ENCODE measurements around the gene CFAP97. TPM values are rescaled to one million over a fixed set of nuclear protein-coding genes. Genes with fewer than 3 reads are reported as not detected.

The CFAP97 gene
- 26.2 TPM for polyA plus RNA-seq (2013, experiment 1 of 2)
- polyA plus RNA-seq (2013, experiment 2 of 2) = 25.7 TPM

DNA sequence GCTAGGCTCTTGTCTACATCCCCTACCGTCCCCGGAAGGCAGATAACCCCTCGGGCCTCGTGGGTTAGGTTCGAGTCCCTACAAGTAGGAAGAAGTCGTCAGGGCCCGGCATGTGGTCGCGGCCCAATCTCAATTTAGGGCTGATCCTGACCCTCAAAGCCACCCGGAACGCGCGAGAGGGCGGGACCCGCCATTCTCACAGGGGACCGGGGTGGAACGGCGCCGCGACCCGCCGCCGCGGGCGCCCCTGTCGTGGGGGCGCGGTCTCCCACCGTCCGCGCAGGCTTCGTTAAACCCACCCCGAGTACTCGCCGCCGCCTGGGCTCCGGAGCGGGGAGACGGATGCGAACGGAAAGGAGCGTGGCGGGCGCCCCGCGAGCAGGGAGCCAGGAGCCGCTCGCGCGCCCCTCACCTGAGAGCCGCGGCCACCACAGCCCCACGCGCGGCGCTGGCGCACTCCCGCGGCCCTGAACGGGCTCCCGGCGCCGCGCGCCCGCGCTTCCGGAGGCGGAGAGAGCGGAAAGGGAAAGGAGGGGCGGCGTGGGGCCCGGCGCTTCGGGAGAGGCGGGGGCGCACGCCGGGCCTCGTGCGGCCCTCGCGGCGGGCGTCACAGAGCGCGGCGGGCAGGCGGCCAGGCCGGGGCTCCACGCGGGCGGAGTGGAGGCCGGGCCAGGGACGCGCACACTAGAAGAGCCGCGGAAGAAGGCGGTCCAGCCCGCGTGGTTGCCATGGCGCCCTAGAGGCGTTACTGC lies at the start of gene CFAP97:
Gene CFAP97 (minus strand): TSS at position 515 of the 752 bp plus-strand sequence. CDS start 12,804 bp downstream, outside the sequence.
- Histone ChIP-seq H2BK15ac (replicated peaks; ENCODE audit: low read depth) (peak within 1 kb of the TSS; percentile 89), H3K4me3 (ENCODE audit: low read length) (peak within 1 kb of the TSS; percentile 48), H3K79me2 (ENCODE audit: control insufficient read depth, insufficient read depth, low read length) (no peaks in the 10 kb centered on the region), H3K56ac (ENCODE audit: low read length) (peak within 1 kb of the TSS; percentile 95), H2AK5ac (ENCODE audit: low read length) (no peak within 1 kb of the TSS), H3K9ac (ENCODE audit: low read length) (peak within 1 kb of the TSS; percentile 78), H2BK5ac (ENCODE audit: low read length) (no peak within 1 kb of the TSS), H3K23ac (ENCODE audit: low read length) (no peak within 1 kb of the TSS), H3K27me3 (ENCODE audit: insufficient read depth, low read length, poor library complexity) (no peaks in the 10 kb centered on the region), H3K36me3 (ENCODE audit: control insufficient read depth, insufficient read depth, low read length) (no peaks in the 10 kb centered on the region), H4K5ac (ENCODE audit: low read length) (no peak within 1 kb of the TSS), H3K18ac (ENCODE audit: low read length) (peak within 1 kb of the TSS; percentile 97), H3K27ac (ENCODE audit: low read depth, low read length) (peak within 1 kb of the TSS; percentile 83), H3K4me2 (ENCODE audit: low read length) (peak within 1 kb of the TSS; percentile 4), H2BK120ac (ENCODE audit: low read depth, low read length) (peak within 1 kb of the TSS; percentile 80), H3K4me1 (ENCODE audit: control insufficient read depth, low read depth, low read length) (peaks cover 3% of the 10 kb centered on the region), H3K79me1 (ENCODE audit: low read length) (no peaks in the 10 kb centered on the region), H4K8ac (ENCODE audit: low read depth, low read length) (peak within 1 kb of the TSS; percentile 82), H3K4ac (ENCODE audit: low read depth, low read length) (peak within 1 kb of the TSS; percentile 91)
- peak; percentile 73 for DNase-seq
- no CpG with 5 or more reads among the region's 103 CpGs for WGBS (ENCODE audit: extremely low coverage, insufficient coverage, low lambda C conversion rate)

DNA sequence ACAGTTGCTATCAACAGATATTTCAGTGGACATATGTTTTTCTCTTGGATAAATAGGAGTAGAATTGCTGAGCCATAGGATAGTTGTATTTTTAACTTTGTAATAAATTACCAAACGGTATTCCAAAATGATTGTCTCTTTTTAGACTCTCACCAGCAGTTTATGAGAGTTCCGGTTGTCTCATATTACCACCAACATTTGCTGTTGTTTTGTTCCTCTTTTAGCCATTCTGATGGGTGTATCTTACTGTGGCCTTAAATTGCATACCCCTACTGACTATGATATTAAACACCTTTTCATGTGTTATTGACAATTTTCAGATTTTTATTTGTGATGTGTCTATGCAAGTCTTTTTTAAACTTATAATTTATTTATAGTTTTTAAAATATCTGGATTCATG lies 45.3 kb upstream of the CFAP97 start:
- DNase-seq = no peak
- H4K8ac ChIP-seq (ENCODE audit: low read depth, low read length) = no peak overlapping the region
- H4K5ac ChIP-seq (ENCODE audit: low read length) = no peak overlapping the region
- no peak overlapping the region for H2BK5ac ChIP-seq (ENCODE audit: low read length)
- no peak overlapping the region for H2AK5ac ChIP-seq (ENCODE audit: low read length)
- no peak overlapping the region for H3K23ac ChIP-seq (ENCODE audit: low read length)
- H3K4me1 ChIP-seq (ENCODE audit: control insufficient read depth, low read depth, low read length) = no peaks in the 10 kb centered on the region
- H3K56ac ChIP-seq (ENCODE audit: low read length) = no peak overlapping the region
- H3K18ac ChIP-seq (ENCODE audit: low read length) = no peak overlapping the region
- H3K4me2 ChIP-seq (ENCODE audit: low read length) = no peak overlapping the region
- no peak overlapping the region for H3K4ac ChIP-seq (ENCODE audit: low read depth, low read length)
- no peaks in the 10 kb centered on the region for H3K79me2 ChIP-seq (ENCODE audit: control insufficient read depth, insufficient read depth, low read length)
- H3K27ac ChIP-seq (ENCODE audit: low read depth, low read length) = no peak overlapping the region
- no peak overlapping the region for H3K9ac ChIP-seq (ENCODE audit: low read length)
- H2BK15ac ChIP-seq (replicated peaks; ENCODE audit: low read depth) = no peak overlapping the region
- peaks cover 4% of the 10 kb centered on the region for H3K79me1 ChIP-seq (ENCODE audit: low read length)
- no peak overlapping the region for H3K4me3 ChIP-seq (ENCODE audit: low read length)
- H2BK120ac ChIP-seq (ENCODE audit: low read depth, low read length) = no peak overlapping the region
- H3K27me3 ChIP-seq (ENCODE audit: insufficient read depth, low read length, poor library complexity) = no peaks in the 10 kb centered on the region
- WGBS (ENCODE audit: extremely low coverage, insufficient coverage, low lambda C conversion rate) = no CpG with 5 or more reads among the region's 2 CpGs
- H3K36me3 ChIP-seq (ENCODE audit: control insufficient read depth, insufficient read depth, low read length) = no peaks in the 10 kb centered on the region

DNA sequence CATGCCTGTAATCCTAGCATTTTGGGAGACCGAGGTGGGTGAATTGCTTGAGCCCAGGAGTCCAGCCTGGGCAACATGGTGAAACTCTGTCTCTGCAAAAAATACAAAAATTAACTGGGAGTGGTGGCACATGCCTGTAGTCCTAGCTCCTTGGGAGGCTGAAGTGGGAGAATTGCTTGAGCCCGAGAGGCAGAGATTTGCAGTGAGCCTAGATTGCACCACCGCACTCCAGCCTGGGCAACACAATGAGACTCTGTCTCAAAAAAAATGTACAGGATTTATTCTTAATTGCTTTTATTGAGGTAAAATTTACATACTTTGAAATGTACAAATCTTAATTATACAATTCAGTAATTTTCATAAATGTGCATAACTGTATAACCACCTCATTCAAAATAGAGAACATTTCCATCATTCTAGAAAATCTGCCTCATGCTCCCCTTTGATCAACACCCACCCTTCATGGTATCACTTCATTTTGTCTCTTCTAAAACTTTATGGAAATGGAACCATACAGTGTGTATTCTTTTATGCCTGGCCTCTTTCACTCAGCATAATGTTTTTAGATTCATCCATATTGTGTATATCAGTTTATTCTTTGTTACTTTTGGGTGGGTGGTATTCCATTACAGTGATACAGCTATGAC lies 44.7 kb upstream of the CFAP97 start:
- Histone ChIP-seq H3K79me1 (ENCODE audit: low read length) (peaks cover 4% of the 10 kb centered on the region), H3K4me2 (ENCODE audit: low read length) (no peak overlapping the region), H3K79me2 (ENCODE audit: control insufficient read depth, insufficient read depth, low read length) (no peaks in the 10 kb centered on the region), H3K9ac (ENCODE audit: low read length) (no peak overlapping the region), H4K5ac (ENCODE audit: low read length) (no peak overlapping the region), H3K23ac (ENCODE audit: low read length) (no peak overlapping the region), H3K27ac (ENCODE audit: low read depth, low read length) (no peak overlapping the region), H2AK5ac (ENCODE audit: low read length) (no peak overlapping the region), H3K36me3 (ENCODE audit: control insufficient read depth, insufficient read depth, low read length) (no peaks in the 10 kb centered on the region), H3K18ac (ENCODE audit: low read length) (no peak overlapping the region), H2BK5ac (ENCODE audit: low read length) (no peak overlapping the region), H2BK120ac (ENCODE audit: low read depth, low read length) (no peak overlapping the region), H3K4me1 (ENCODE audit: control insufficient read depth, low read depth, low read length) (no peaks in the 10 kb centered on the region), H3K4me3 (ENCODE audit: low read length) (no peak overlapping the region), H2BK15ac (replicated peaks; ENCODE audit: low read depth) (no peak overlapping the region), H4K8ac (ENCODE audit: low read depth, low read length) (peak overlapping the region; percentile 13), H3K27me3 (ENCODE audit: insufficient read depth, low read length, poor library complexity) (no peaks in the 10 kb centered on the region), H3K56ac (ENCODE audit: low read length) (no peak overlapping the region), H3K4ac (ENCODE audit: low read depth, low read length) (no peak overlapping the region)
- no CpG with 5 or more reads among the region's 3 CpGs for WGBS (ENCODE audit: extremely low coverage, insufficient coverage, low lambda C conversion rate)
- DNase-seq = no peak

DNA sequence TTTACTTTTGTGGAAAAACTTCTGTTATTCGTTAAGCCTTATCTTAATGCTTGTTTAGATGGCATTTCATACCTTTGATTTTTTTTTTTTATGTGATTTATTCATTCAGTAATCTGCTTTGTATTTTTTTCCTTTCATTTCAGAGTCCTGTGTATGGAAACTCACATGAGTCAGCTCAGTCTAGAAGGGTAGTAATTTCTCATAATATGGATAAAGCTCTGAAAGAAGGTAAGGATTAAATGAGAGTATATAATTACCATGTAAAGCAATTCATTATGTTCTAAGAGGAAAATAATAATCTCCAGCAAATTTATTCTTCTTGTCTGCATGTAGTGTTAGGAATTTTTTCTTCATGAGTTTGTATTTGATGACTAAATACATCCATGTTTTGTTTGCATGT lies 43.4 kb upstream of the CFAP97 start:
- Histone ChIP-seq H2BK5ac (ENCODE audit: low read length) (no peak overlapping the region), H3K56ac (ENCODE audit: low read length) (no peak overlapping the region), H3K4me1 (ENCODE audit: control insufficient read depth, low read depth, low read length) (no peaks in the 10 kb centered on the region), H4K8ac (ENCODE audit: low read depth, low read length) (no peak overlapping the region), H2BK15ac (replicated peaks; ENCODE audit: low read depth) (no peak overlapping the region), H2BK120ac (ENCODE audit: low read depth, low read length) (no peak overlapping the region), H2AK5ac (ENCODE audit: low read length) (no peak overlapping the region), H3K27ac (ENCODE audit: low read depth, low read length) (no peak overlapping the region), H3K79me2 (ENCODE audit: control insufficient read depth, insufficient read depth, low read length) (peaks cover 1% of the 10 kb centered on the region), H3K4me2 (ENCODE audit: low read length) (no peak overlapping the region), H4K5ac (ENCODE audit: low read length) (no peak overlapping the region), H3K27me3 (ENCODE audit: insufficient read depth, low read length, poor library complexity) (no peaks in the 10 kb centered on the region), H3K23ac (ENCODE audit: low read length) (no peak overlapping the region), H3K36me3 (ENCODE audit: control insufficient read depth, insufficient read depth, low read length) (no peaks in the 10 kb centered on the region), H3K4me3 (ENCODE audit: low read length) (no peak overlapping the region), H3K4ac (ENCODE audit: low read depth, low read length) (no peak overlapping the region), H3K18ac (ENCODE audit: low read length) (no peak overlapping the region), H3K9ac (ENCODE audit: low read length) (no peak overlapping the region), H3K79me1 (ENCODE audit: low read length) (peaks cover 5% of the 10 kb centered on the region)
- no CpG with 5 or more reads among the region's 1 CpG for WGBS (ENCODE audit: extremely low coverage, insufficient coverage, low lambda C conversion rate)
- no peak for DNase-seq

DNA sequence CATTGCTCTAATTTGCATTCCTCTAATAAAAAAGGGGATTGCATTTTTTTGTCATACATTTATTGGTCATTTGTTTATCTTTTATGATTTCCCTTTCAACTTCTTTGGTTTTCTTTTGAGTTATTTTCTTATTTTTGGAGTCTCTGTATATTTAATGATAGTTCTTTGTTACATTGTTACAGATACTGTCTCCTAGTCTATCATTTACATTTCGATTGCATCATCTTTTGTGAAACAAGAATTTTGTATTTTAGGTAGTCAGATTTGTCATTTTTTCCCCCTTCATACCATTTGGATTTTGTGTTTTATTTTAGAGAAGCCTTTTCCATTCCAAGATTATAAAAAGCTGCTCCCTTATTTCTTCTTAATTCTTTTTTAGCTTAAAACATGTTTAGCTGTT lies 42.7 kb upstream of the CFAP97 start:
- Histone ChIP-seq H3K79me1 (ENCODE audit: low read length) (peaks cover 5% of the 10 kb centered on the region), H3K9ac (ENCODE audit: low read length) (no peak overlapping the region), H3K4me3 (ENCODE audit: low read length) (no peak overlapping the region), H3K4me2 (ENCODE audit: low read length) (no peak overlapping the region), H3K27me3 (ENCODE audit: insufficient read depth, low read length, poor library complexity) (no peaks in the 10 kb centered on the region), H2AK5ac (ENCODE audit: low read length) (no peak overlapping the region), H3K23ac (ENCODE audit: low read length) (no peak overlapping the region), H3K4me1 (ENCODE audit: control insufficient read depth, low read depth, low read length) (no peaks in the 10 kb centered on the region), H2BK15ac (replicated peaks; ENCODE audit: low read depth) (no peak overlapping the region), H2BK5ac (ENCODE audit: low read length) (no peak overlapping the region), H3K4ac (ENCODE audit: low read depth, low read length) (no peak overlapping the region), H3K18ac (ENCODE audit: low read length) (no peak overlapping the region), H3K56ac (ENCODE audit: low read length) (no peak overlapping the region), H3K79me2 (ENCODE audit: control insufficient read depth, insufficient read depth, low read length) (peaks cover 1% of the 10 kb centered on the region), H3K36me3 (ENCODE audit: control insufficient read depth, insufficient read depth, low read length) (no peaks in the 10 kb centered on the region), H3K27ac (ENCODE audit: low read depth, low read length) (no peak overlapping the region), H4K8ac (ENCODE audit: low read depth, low read length) (no peak overlapping the region), H2BK120ac (ENCODE audit: low read depth, low read length) (no peak overlapping the region), H4K5ac (ENCODE audit: low read length) (no peak overlapping the region)
- no peak for DNase-seq
- no CpG with 5 or more reads among the region's 1 CpG for WGBS (ENCODE audit: extremely low coverage, insufficient coverage, low lambda C conversion rate)
